ENCODE measurements around the gene SHMT2. TPM values are rescaled to one million over a fixed set of nuclear protein-coding genes. Genes with fewer than 3 reads are reported as not detected.

The SHMT2 gene
- total RNA-seq, 1 donor from 2014 or later: 26.8 TPM

- peak; percentile 81 for DNase-seq
- intact Hi-C loops (cut with DNase I): no loop called here
- peak; percentile 13 for ATAC-seq (ENCODE audit: poor library complexity)
These were observed 5.7 kb downstream of the SHMT2 start for GRCh38 chr12:57235017-57235727.

GRCh38 chr12:57235728-57236131 is 6.2 kb downstream of the SHMT2 start:
- intact Hi-C loops (cut with DNase I): no loop called here

GRCh38 chr12:57236201-57236924 is 6.9 kb downstream of the SHMT2 start:
- no peak for ATAC-seq (ENCODE audit: poor library complexity)
- intact Hi-C loops (cut with DNase I): no loop called here
- peak; percentile 55 for DNase-seq

More at GRCh38 chr12:57235728-57236131, 6.2 kb downstream of the SHMT2 start:
- DNase-seq (no peak), ATAC-seq (ENCODE audit: poor library complexity) (no peak)

- ATAC-seq (ENCODE audit: poor library complexity): peak; percentile 11
- intact Hi-C loops (cut with DNase I): no loop called here
These were observed 7.5 kb downstream of the SHMT2 start for GRCh38 chr12:57236925-57237595.

GRCh38 chr12:57237596-57237931 is 8.1 kb downstream of the SHMT2 start:
- intact Hi-C loops (cut with DNase I): no loop called here
- ATAC-seq (ENCODE audit: poor library complexity): no peak
- DNase-seq: peak; percentile 26

More at GRCh38 chr12:57236925-57237595, 7.5 kb downstream of the SHMT2 start:
- peak; percentile 77 for DNase-seq

GRCh38 chr12:57237932-57238853 is 8.7 kb downstream of the SHMT2 start:
- intact Hi-C loops (cut with DNase I): no loop called here
- ATAC-seq (ENCODE audit: poor library complexity): no peak
- peak; percentile 52 for DNase-seq

- peak; percentile 80 for ATAC-seq (ENCODE audit: poor library complexity)
- DNase-seq: peak; percentile 94
- intact Hi-C loops (cut with DNase I): no loop called here
These were observed 9.5 kb downstream of the SHMT2 start for GRCh38 chr12:57238854-57239554.

- intact Hi-C loops (cut with DNase I): no loop called here
- DNase-seq (no peak), ATAC-seq (ENCODE audit: poor library complexity) (no peak)
These were observed 10.1 kb downstream of the SHMT2 start for GRCh38 chr12:57239587-57240065.

- intact Hi-C loops (cut with DNase I): no loop called here
- ATAC-seq (ENCODE audit: poor library complexity): no peak
- peak; percentile 69 for DNase-seq
These were observed 10.8 kb downstream of the SHMT2 start for GRCh38 chr12:57240066-57240921.

- ATAC-seq (ENCODE audit: poor library complexity) (no peak), DNase-seq (peak; percentile 46)
- intact Hi-C loops (cut with DNase I): no loop called here
These were observed 11.5 kb downstream of the SHMT2 start for GRCh38 chr12:57240926-57241401.

GRCh38 chr12:57241402-57242310 is 12.1 kb downstream of the SHMT2 start:
- no peak for ATAC-seq (ENCODE audit: poor library complexity)
- intact Hi-C loops (cut with DNase I): loop anchor here (2.0 kb wide), 1 partner anchor 29 kb away; no protein-coding TSS in a partner anchor
- DNase-seq: no peak

GRCh38 chr12:57242329-57242690 is 12.8 kb downstream of the SHMT2 start:
- DNase-seq: peak; percentile 72
- intact Hi-C loops (cut with DNase I): loop anchor here (2.0 kb wide), 1 partner anchor 30 kb away; no protein-coding TSS in a partner anchor
- peak; percentile 37 for ATAC-seq (ENCODE audit: poor library complexity)

- ATAC-seq (ENCODE audit: poor library complexity): peak; percentile 8
- peak; percentile 73 for DNase-seq
- intact Hi-C loops (cut with DNase I): loop anchor here (2.0 kb wide), 1 partner anchor 30 kb away; no protein-coding TSS in a partner anchor
These were observed 13.4 kb downstream of the SHMT2 start for GRCh38 chr12:57242691-57243454.

GRCh38 chr12:57243521-57244311 is 14.2 kb downstream of the SHMT2 start:
- DNase-seq (peak; percentile 86), ATAC-seq (ENCODE audit: poor library complexity) (peak; percentile 61)
- intact Hi-C loops (cut with DNase I): loop anchor here (2.0 kb wide), 1 partner anchor 31 kb away; no protein-coding TSS in a partner anchor
